GM23338 (cell line): ENCODE results near the gene LRP1B. TPM values are rescaled to one million over a fixed set of nuclear protein-coding genes. Genes with fewer than 3 reads are reported as not detected.

ENCODE experiments used
- ATAC-seq: fragments of 200-7000 bp; cut with Tn5 transposase; 3 replicates; pipeline ENCODE4 v1.9.1; 2020
- DNase-seq: peaks from one replicate; pipeline ENCODE4 v3.0.0-alpha.2; 2015; ENCODE audit warnings: low spot score
- H2AFZ ChIP-seq: fragments of 200-600 bp; sonication (generic); 2 replicates; pipeline ENCODE4 v1.8.0; 2016; ENCODE audit warnings: antibody characterized with exemption, mild to moderate bottlenecking, moderate library complexity
- H3F3A ChIP-seq: fragments of 200-600 bp; sonication (generic); replicated peaks from 2 replicates; pipeline ENCODE4 v1.8.0; 2017; ENCODE audit warnings: antibody characterized with exemption, mixed run types, low read depth
- H3K27ac ChIP-seq: fragments of 200-600 bp; sonication (generic); 2 replicates; pipeline ENCODE4 v1.6.1; 2016; ENCODE audit warnings: low read depth
- H3K27me3 ChIP-seq: fragments of 200-600 bp; sonication (generic); 2 replicates; pipeline ENCODE4 v1.8.0; 2016; ENCODE audit warnings: mild to moderate bottlenecking, mixed run types, moderate library complexity; ENCODE audit not compliant: insufficient read depth
- H3K36me3 ChIP-seq: fragments of 200-600 bp; sonication (generic); 2 replicates; pipeline ENCODE4 v1.8.0; 2016; ENCODE audit warnings: mild to moderate bottlenecking; ENCODE audit not compliant: insufficient read depth
- H3K4me1 ChIP-seq: fragments of 200-600 bp; sonication (generic); 2 replicates; pipeline ENCODE4 v1.8.0; 2016; ENCODE audit warnings: mild to moderate bottlenecking, moderate library complexity; ENCODE audit not compliant: insufficient read depth
- H3K4me2 ChIP-seq: fragments of 200-600 bp; sonication (generic); 2 replicates; pipeline ENCODE4 v1.7.1; 2017; ENCODE audit warnings: mixed run types
- H3K4me3 ChIP-seq: fragments of 200-600 bp; sonication (generic); 2 replicates; pipeline ENCODE4 v1.6.1; 2016; ENCODE audit warnings: mixed run types
- H3K79me2 ChIP-seq: fragments of 200-600 bp; sonication (generic); replicated peaks from 2 replicates; pipeline ENCODE4 v1.8.0; 2017; ENCODE audit warnings: mild to moderate bottlenecking; ENCODE audit not compliant: insufficient read depth
- H3K9me2 ChIP-seq: fragments of 200-600 bp; sonication (generic); 2 replicates; pipeline ENCODE4 v1.8.0; 2017; ENCODE audit not compliant: insufficient read depth
- H4K20me1 ChIP-seq: fragments of 200-600 bp; sonication (generic); replicated peaks from 2 replicates; pipeline ENCODE4 v1.8.0; 2017; ENCODE audit warnings: mild to moderate bottlenecking; ENCODE audit not compliant: insufficient read depth
- H3K27ac Mint-ChIP-seq: 2 replicates; pipeline ENCODE4 v1.8.0; 2020; ENCODE audit warnings: inconsistent platforms, mild to moderate bottlenecking, moderate library complexity, mixed read lengths
- H3K27me3 Mint-ChIP-seq: 3 replicates; pipeline ENCODE4 v1.8.0; 2022; ENCODE audit warnings: low read depth, mild to moderate bottlenecking, moderate library complexity, mixed read lengths, inconsistent platforms; ENCODE audit not compliant: insufficient read depth, poor library complexity
- H3K36me3 Mint-ChIP-seq: 3 replicates; pipeline ENCODE4 v1.8.0; 2021; ENCODE audit warnings: low read depth, mild to moderate bottlenecking, inconsistent platforms, moderate library complexity, mixed read lengths
- H3K4me1 Mint-ChIP-seq: 3 replicates; pipeline ENCODE4 v1.8.0; 2020; ENCODE audit warnings: mild to moderate bottlenecking, inconsistent platforms, mixed read lengths
- H3K4me3 Mint-ChIP-seq: 3 replicates; pipeline ENCODE4 v1.8.0; 2021; ENCODE audit warnings: moderate library complexity, mild to moderate bottlenecking, inconsistent platforms, mixed read lengths
- H3K9me3 Mint-ChIP-seq: 3 replicates; pipeline ENCODE4 v1.8.0; 2020; ENCODE audit warnings: moderate library complexity, mild to moderate bottlenecking, inconsistent platforms, mixed read lengths
- CREB1 ChIP-seq: fragments of 250-450 bp; sonication (Bioruptor Pico); IDR thresholded peaks from 2 replicates; pipeline ENCODE4 v1.5.0; 2020; ENCODE audit warnings: low read depth, mild to moderate bottlenecking, moderate library complexity
- CTCF ChIP-seq, 2 experiments: fragments of 200-600 bp in 1 of 2; sonication (generic) in 1 of 2; conservative IDR thresholded peaks; 2 replicates each; pipeline versions ENCODE4 v1.5.1 to v1.6.1; 2016 to 2017; ENCODE audit warnings: antibody characterized with exemption in 2 of 2, low read depth in 2 of 2, mild to moderate bottlenecking in 2 of 2, moderate library complexity in 1 of 2
- ETS1 ChIP-seq: IDR thresholded peaks from 2 replicates; pipeline ENCODE4 v1.6.1; 2016; ENCODE audit warnings: antibody characterized with exemption
- EZH2phosphoT487 ChIP-seq: fragments of 200-600 bp; sonication (generic); IDR thresholded peaks from one replicate; pipeline ENCODE4 v1.8.1; 2018; ENCODE audit warnings: antibody characterized with exemption; ENCODE audit not compliant: unreplicated experiment
- JUNB ChIP-seq: IDR thresholded peaks from one replicate; pipeline ENCODE4 v1.6.1; 2016; ENCODE audit warnings: antibody characterized with exemption; ENCODE audit not compliant: unreplicated experiment
- NANOG ChIP-seq: IDR thresholded peaks from 2 replicates; pipeline ENCODE4 v1.6.1; 2016; ENCODE audit warnings: antibody characterized with exemption, borderline replicate concordance
- POLR2AphosphoS5 ChIP-seq: IDR thresholded peaks from 2 replicates; pipeline ENCODE4 v1.6.1; 2016; ENCODE audit warnings: antibody characterized with exemption, low read depth
- REST ChIP-seq: IDR thresholded peaks from one replicate; pipeline ENCODE4 v1.6.1; 2018; ENCODE audit warnings: antibody characterized with exemption; ENCODE audit not compliant: unreplicated experiment
- ZNF114 ChIP-seq: fragments of 250-450 bp; sonication (Bioruptor Pico); IDR thresholded peaks from 2 replicates; pipeline ENCODE4 v1.5.0; 2020; ENCODE audit warnings: mild to moderate bottlenecking, moderate library complexity
- ZNF331 ChIP-seq: fragments of 250-450 bp; sonication (Bioruptor Pico); IDR thresholded peaks from 2 replicates; pipeline ENCODE4 v1.5.0; 2020; ENCODE audit warnings: low read depth, mild to moderate bottlenecking, moderate library complexity
- polyA plus RNA-seq: library from polyadenylated mRNA; unstranded; fragments of >200 nt; fragmentation: Nextera tagmentation; extraction: Ambion mirVana; gene quantifications from 2 replicates; pipeline ENCODE4 v1.2.1, GENCODE V29; 2016
- total RNA-seq: library from RNA; depleted of rRNA; stranded (reverse); fragments of >200 nt; shearing (Covaris generic); gene quantifications from 2 replicates; pipeline ENCODE4 v1.2.3, GENCODE V29; 2014

The LRP1B gene
- total and polyA plus RNA-seq, 2 experiments from 2014 or later, result 0.15 to 0.97 TPM

DNA sequence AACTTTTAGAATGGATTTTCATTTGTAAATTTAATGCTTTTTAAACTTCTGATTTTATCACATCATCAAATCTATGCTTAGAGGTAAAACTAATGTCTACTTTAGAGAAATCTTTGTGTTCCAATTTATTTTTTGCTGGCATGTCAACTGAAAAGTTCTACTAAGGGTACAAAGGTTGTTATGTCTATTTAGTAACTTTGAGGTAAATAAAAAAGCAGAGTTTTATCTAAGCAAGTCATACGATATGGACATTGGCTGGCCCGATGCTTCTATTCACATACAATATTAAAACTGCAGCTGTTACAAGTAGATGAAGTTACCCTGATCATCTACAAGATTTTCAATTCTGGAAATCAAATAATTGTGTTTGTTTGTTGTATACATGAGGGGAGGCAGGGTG, 1575.1 kb downstream of the LRP1B start:
- Mint-ChIP-seq H3K4me1 (peaks cover 5% of the 10 kb centered on the region; the same call in 2 of the 3 replicates), H3K9me3 (no peaks in the 10 kb centered on the region), H3K36me3 (no peaks in the 10 kb centered on the region), H3K4me3 (no peak overlapping the region), H3K27me3 (no peaks in the 10 kb centered on the region), H3K27ac (no peak overlapping the region)
- ATAC-seq (no peak), DNase-seq (no peak)
- Histone ChIP-seq H3K9me2 (no peaks in the 10 kb centered on the region), H4K20me1 (no peaks in the 10 kb centered on the region), H3K79me2 (no peaks in the 10 kb centered on the region), H3K27ac (no peak overlapping the region), H2AFZ (no peak overlapping the region), H3K27me3 (no peaks in the 10 kb centered on the region), H3K4me2 (no peak overlapping the region), H3F3A (no peaks in the 10 kb centered on the region), H3K36me3 (no peaks in the 10 kb centered on the region), H3K4me3 (no peak overlapping the region), H3K4me1 (no peaks in the 10 kb centered on the region)
- no peak for TF ChIP-seq CTCF (conservative IDR thresholded peaks at IDR 0.05; ENCODE audit: low read depth in 2 of 2)
- TF ChIP-seq POLR2AphosphoS5, result no peak
- TF ChIP-seq ZNF331 (CRISPR knock-in tag), result no peak

- peaks cover 3% of the 10 kb centered on the region for H3K27me3 Mint-ChIP-seq
- no peaks in the 10 kb centered on the region for H3K9me2 ChIP-seq
- no peak overlapping the region for H3K4me3 Mint-ChIP-seq
- no peak for DNase-seq
- no peaks in the 10 kb centered on the region for H4K20me1 ChIP-seq
- H3K27ac Mint-ChIP-seq, result no peak overlapping the region
- ATAC-seq, result no peak
- no peak overlapping the region for H3K4me3 ChIP-seq
- H3K36me3 ChIP-seq, result no peaks in the 10 kb centered on the region
- no peaks in the 10 kb centered on the region for H3F3A ChIP-seq
- no peaks in the 10 kb centered on the region for H3K27me3 ChIP-seq
- no peak overlapping the region for H2AFZ ChIP-seq
- H3K9me3 Mint-ChIP-seq, result no peaks in the 10 kb centered on the region
- no peaks in the 10 kb centered on the region for H3K4me1 ChIP-seq
- H3K4me1 Mint-ChIP-seq, result peaks cover 5% of the 10 kb centered on the region; the same call in 2 of the 3 replicates
- no peak overlapping the region for H3K4me2 ChIP-seq
- no peaks in the 10 kb centered on the region for H3K79me2 ChIP-seq
- H3K27ac ChIP-seq, result no peak overlapping the region
- H3K36me3 Mint-ChIP-seq, result no peaks in the 10 kb centered on the region
- no peak for TF ChIP-seq REST
- no peak for TF ChIP-seq CTCF (conservative IDR thresholded peaks at IDR 0.05; ENCODE audit: low read depth in 2 of 2)
- TF ChIP-seq ZNF114 (CRISPR knock-in tag), result no peak
- TF ChIP-seq CREB1 (CRISPR knock-in tag), result no peak
- TF ChIP-seq JUNB, result no peak
- TF ChIP-seq ZNF331 (CRISPR knock-in tag), result no peak
- TF ChIP-seq POLR2AphosphoS5, result no peak
- TF ChIP-seq EZH2phosphoT487, result no peak
- TF ChIP-seq ETS1, result no peak
- TF ChIP-seq NANOG, result no peak
These were observed 1578.2 kb downstream of the LRP1B start for GRCh38 chr2:140552634-140553033.
